Panc1 (cell line): Measurements from ENCODE around the gene DHRSX. TPM values are rescaled to one million over a fixed set of nuclear protein-coding genes. Genes with fewer than 3 reads are reported as not detected.
"Not testable (repeated sequence)": the region's sequence is repeated elsewhere in the genome, so short reads cannot be mapped to it uniquely, and the experiment has no call there.

Source experiments
- ATAC-seq: fragments of 200-7000 bp; cut with Tn5 transposase; 2 replicates; pipeline ENCODE4 v1.9.1; 2020; ENCODE audit warnings: mild to moderate bottlenecking, moderate library complexity
- BruUV-seq: library from RNA; stranded (reverse); fragments of 400-500 nt; replicated peaks from 2 replicates; lab custom pipeline; 2021; lab: Mats Ljungman, UMichigan
- CTCF ChIA-PET: fragments of 300-600 bp; sonication (Branson Sonifier 250); formaldehyde crosslinking; loops from one replicate; lab custom pipeline; 2022; ENCODE audit warnings: antibody characterized with exemption; lab: Charles Lee
- POLR2A ChIA-PET: fragments of 300-600 bp; sonication (Branson Sonifier 250); formaldehyde crosslinking; loops from one replicate; lab custom pipeline; 2022; ENCODE audit warnings: antibody characterized with exemption; lab: Charles Lee
- DNase-seq: peaks from one replicate; pipeline ENCODE4 v3.0.0-alpha.2; 2010; ENCODE audit warnings: low read depth, low spot score
- H3K27ac ChIP-seq: 2 replicates; pipeline ENCODE4 v1.5.1; 2011; ENCODE audit warnings: mild to moderate bottlenecking, low read length, inconsistent platforms
- H3K27me3 ChIP-seq: fragments of 200-500 bp; sonication (Bioruptor generic); 2 replicates; pipeline ENCODE4 v1.6.0; 2014; ENCODE audit warnings: low read length, inconsistent platforms; ENCODE audit not compliant: control insufficient read depth, insufficient read depth
- H3K36me3 ChIP-seq: fragments of 200-500 bp; sonication (Bioruptor generic); 2 replicates; pipeline ENCODE4 v1.5.1; 2014; ENCODE audit warnings: inconsistent platforms, mild to moderate bottlenecking, low read length, moderate library complexity; ENCODE audit not compliant: control insufficient read depth, insufficient read depth
- H3K4me1 ChIP-seq: 2 replicates; pipeline ENCODE4 v1.5.1; 2011; ENCODE audit warnings: inconsistent platforms, mild to moderate bottlenecking, low read length, moderate library complexity; ENCODE audit not compliant: control insufficient read depth, insufficient read depth
- H3K4me3 ChIP-seq, 2 experiments: 2 replicates each; pipeline ENCODE4 v1.5.1; 2011 to 2012; ENCODE audit warnings: low read depth in 2 of 2, low read length in 2 of 2, mild to moderate bottlenecking in 2 of 2, inconsistent platforms in 1 of 2, moderate library complexity in 1 of 2
- H3K9me3 ChIP-seq: fragments of 200-500 bp; sonication (Bioruptor generic); 2 replicates; pipeline ENCODE4 v1.5.1; 2014; ENCODE audit warnings: low read depth, mild to moderate bottlenecking, inconsistent platforms, low read length, moderate library complexity; ENCODE audit not compliant: control insufficient read depth, insufficient read depth
- POLR2AphosphoS5 ChIP-seq: IDR thresholded peaks from 2 replicates; pipeline ENCODE4 v1.6.1; 2012; ENCODE audit warnings: mild to moderate bottlenecking, low read depth, low read length, moderate library complexity
- SIN3A ChIP-seq: IDR thresholded peaks from 2 replicates; pipeline ENCODE4 v1.6.1; 2012; ENCODE audit warnings: low read depth, mild to moderate bottlenecking, low read length, moderate library complexity, borderline replicate concordance; ENCODE audit not compliant: insufficient read depth
- TCF7L2 ChIP-seq: IDR thresholded peaks from 2 replicates; pipeline ENCODE4 v1.6.1; 2011; ENCODE audit warnings: mild to moderate bottlenecking, low read depth, low read length, inconsistent platforms
- in situ Hi-C: cut with HindIII; loops from 2 replicates; pipeline ENCODE4 v1.10.0; 2016; ENCODE audit warnings: low sequenced_read_pairs, low pct_unique_long_range_greater_than_20kb
- intact Hi-C: fragments of 100-400 bp; cut with micrococcal nuclease; formaldehyde crosslinking; loops from one replicate; pipeline ENCODE4 v1.10.0; 2022; ENCODE audit not compliant: unreplicated experiment
- total RNA-seq: library from RNA; stranded (reverse); gene quantifications from one replicate; pipeline ENCODE4 v1.2.1, GENCODE V29; 2021; ENCODE audit not compliant: unreplicated experiment
- TF ChIP-seq, protein P1 (sequence below), 2 experiments: IDR thresholded peaks; 2 replicates each; pipeline ENCODE4 v1.6.1; 2011 to 2012; ENCODE audit warnings: low read depth in 2 of 2, control low read depth in 1 of 2, low read length in 1 of 2, mild to moderate bottlenecking in 1 of 2, moderate library complexity in 1 of 2; ENCODE audit not compliant: insufficient read depth in 1 of 2
- TF ChIP-seq, protein P2 (sequence below): fragments of 450-650 bp; IDR thresholded peaks from 2 replicates; pipeline ENCODE4 v1.5.1; 2017; ENCODE audit warnings: mild to moderate bottlenecking

The DHRSX gene
- total RNA-seq, 1 experiment from 2014 or later, result 20.1 TPM

DNA sequence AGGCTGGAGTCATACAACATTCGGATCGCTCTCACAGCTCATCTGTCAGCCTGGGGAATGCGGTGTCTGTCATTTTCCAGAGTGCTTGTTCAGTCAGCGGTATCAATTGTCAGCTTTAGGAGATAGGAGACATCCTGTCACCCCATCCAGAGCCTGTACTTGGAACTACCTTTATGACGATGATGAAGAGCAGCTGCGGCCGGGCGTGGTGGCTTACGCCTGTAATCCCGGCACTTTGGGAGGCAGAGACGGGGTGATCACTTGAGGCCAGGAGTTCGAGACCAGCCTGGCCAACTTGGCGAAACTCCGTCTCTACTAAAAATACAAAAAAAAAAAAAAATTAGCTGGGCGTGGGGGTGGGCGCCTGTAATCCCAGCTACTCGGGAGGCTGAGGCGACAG, 289.1 kb downstream of the DHRSX start:
- H3K27me3 ChIP-seq, BruUV-seq, H3K27ac ChIP-seq, intact Hi-C loops, in situ Hi-C loops, CTCF ChIA-PET, H3K4me1 ChIP-seq, POLR2A ChIA-PET, H3K4me3 ChIP-seq, ATAC-seq, DNase-seq, H3K36me3 ChIP-seq, H3K9me3 ChIP-seq: not testable (repeated sequence)

DNA sequence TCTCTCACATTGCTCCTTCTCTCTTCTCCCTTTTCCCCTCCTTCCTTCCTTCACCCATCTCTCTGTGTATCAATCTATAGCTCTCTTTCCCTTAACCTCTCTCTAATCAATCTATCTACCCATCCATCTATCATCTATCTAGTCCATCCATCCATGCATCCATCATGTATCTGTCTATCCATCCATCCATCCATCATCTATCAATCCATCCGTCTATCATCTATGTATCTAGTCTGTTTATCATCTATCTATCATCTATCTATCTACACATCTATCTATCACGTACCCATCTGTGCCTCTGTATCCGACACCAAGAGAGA, 307.5 kb downstream of the DHRSX start:
- Histone ChIP-seq H3K36me3 (no peaks in the 10 kb centered on the region), H3K4me3 (no peak overlapping the region), H3K27ac (no peak overlapping the region), H3K9me3 (no peaks in the 10 kb centered on the region), H3K4me1 (no peaks in the 10 kb centered on the region), H3K27me3 (no peaks in the 10 kb centered on the region)
- no TSS peak for BruUV-seq
- CTCF ChIA-PET, result no interaction called here
- DNase-seq (no peak), ATAC-seq (no peak)
- in situ Hi-C loops (no loop called here), intact Hi-C loops (no loop called here)
- POLR2A ChIA-PET, result no interaction called here
- TF ChIP-seq, protein P1, sequence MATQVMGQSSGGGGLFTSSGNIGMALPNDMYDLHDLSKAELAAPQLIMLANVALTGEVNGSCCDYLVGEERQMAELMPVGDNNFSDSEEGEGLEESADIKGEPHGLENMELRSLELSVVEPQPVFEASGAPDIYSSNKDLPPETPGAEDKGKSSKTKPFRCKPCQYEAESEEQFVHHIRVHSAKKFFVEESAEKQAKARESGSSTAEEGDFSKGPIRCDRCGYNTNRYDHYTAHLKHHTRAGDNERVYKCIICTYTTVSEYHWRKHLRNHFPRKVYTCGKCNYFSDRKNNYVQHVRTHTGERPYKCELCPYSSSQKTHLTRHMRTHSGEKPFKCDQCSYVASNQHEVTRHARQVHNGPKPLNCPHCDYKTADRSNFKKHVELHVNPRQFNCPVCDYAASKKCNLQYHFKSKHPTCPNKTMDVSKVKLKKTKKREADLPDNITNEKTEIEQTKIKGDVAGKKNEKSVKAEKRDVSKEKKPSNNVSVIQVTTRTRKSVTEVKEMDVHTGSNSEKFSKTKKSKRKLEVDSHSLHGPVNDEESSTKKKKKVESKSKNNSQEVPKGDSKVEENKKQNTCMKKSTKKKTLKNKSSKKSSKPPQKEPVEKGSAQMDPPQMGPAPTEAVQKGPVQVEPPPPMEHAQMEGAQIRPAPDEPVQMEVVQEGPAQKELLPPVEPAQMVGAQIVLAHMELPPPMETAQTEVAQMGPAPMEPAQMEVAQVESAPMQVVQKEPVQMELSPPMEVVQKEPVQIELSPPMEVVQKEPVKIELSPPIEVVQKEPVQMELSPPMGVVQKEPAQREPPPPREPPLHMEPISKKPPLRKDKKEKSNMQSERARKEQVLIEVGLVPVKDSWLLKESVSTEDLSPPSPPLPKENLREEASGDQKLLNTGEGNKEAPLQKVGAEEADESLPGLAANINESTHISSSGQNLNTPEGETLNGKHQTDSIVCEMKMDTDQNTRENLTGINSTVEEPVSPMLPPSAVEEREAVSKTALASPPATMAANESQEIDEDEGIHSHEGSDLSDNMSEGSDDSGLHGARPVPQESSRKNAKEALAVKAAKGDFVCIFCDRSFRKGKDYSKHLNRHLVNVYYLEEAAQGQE (IDR thresholded peaks at IDR 0.05; ENCODE audit: insufficient read depth in 1 of 2, low read depth in 2 of 2, low read length in 1 of 2), result no peak
- TF ChIP-seq POLR2AphosphoS5 (no peak), TCF7L2 (no peak), SIN3A (no peak)
- TF ChIP-seq, protein P2, sequence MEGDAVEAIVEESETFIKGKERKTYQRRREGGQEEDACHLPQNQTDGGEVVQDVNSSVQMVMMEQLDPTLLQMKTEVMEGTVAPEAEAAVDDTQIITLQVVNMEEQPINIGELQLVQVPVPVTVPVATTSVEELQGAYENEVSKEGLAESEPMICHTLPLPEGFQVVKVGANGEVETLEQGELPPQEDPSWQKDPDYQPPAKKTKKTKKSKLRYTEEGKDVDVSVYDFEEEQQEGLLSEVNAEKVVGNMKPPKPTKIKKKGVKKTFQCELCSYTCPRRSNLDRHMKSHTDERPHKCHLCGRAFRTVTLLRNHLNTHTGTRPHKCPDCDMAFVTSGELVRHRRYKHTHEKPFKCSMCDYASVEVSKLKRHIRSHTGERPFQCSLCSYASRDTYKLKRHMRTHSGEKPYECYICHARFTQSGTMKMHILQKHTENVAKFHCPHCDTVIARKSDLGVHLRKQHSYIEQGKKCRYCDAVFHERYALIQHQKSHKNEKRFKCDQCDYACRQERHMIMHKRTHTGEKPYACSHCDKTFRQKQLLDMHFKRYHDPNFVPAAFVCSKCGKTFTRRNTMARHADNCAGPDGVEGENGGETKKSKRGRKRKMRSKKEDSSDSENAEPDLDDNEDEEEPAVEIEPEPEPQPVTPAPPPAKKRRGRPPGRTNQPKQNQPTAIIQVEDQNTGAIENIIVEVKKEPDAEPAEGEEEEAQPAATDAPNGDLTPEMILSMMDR, result no peak

DNA sequence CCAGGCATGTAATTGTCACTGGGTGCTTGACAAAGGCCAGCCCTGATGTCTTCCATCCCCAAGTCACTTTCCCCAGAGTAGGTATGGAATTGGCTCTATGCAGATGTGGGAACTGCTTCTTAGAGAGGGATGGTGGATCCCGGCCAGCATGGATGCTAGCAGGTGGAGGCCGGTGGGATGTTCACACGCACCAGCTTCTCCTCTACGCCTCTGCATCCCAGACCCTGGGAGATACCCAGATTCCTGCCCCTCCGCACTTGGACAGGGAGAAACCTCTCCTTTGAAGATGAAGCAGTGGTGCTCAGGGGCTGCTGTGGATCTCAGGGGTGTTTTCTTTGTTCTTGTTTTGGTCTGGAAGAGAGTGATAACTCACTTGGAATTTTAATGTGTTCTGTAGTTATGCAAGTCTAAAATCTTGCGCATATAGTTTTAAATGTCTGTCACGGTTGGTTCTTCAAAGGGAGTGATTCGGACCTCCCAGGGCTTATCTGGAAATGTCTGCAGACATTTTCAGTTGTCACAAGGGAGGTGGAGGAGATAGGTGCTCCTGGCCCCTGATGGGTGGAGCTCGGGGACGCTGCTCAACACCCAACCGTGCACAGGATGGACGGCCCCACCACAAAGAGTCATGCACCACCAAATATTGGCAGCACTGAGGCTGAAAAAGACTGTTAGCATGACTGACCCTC, 308.0 kb downstream of the DHRSX start:
- no TSS peak for BruUV-seq
- no peaks in the 10 kb centered on the region for H3K36me3 ChIP-seq
- intact Hi-C loops (no loop called here), in situ Hi-C loops (no loop called here)
- ATAC-seq (no peak), DNase-seq (no peak)
- no peaks in the 10 kb centered on the region for H3K4me1 ChIP-seq
- no peaks in the 10 kb centered on the region for H3K27me3 ChIP-seq
- ChIA-PET CTCF (no interaction called here), POLR2A (no interaction called here)
- H3K4me3 ChIP-seq, result no peak overlapping the region
- no peak overlapping the region for H3K27ac ChIP-seq
- TF ChIP-seq POLR2AphosphoS5 (no peak), TCF7L2 (no peak), SIN3A (no peak)
- TF ChIP-seq, protein P1 (IDR thresholded peaks at IDR 0.05; ENCODE audit: insufficient read depth in 1 of 2, low read depth in 2 of 2, low read length in 1 of 2), result no peak
- TF ChIP-seq, protein P2, result no peak
- no peaks in the 10 kb centered on the region for H3K9me3 ChIP-seq
